Mammary epithelial cell (primary cell): ENCODE results near the gene WTIP.

Source experiments
- EZH2 ChIP-seq: IDR thresholded peaks from 2 replicates; pipeline ENCODE4 v1.6.1; 2012; ENCODE audit warnings: low read length, inconsistent platforms, borderline replicate concordance
- TF ChIP-seq, protein P1 (sequence below), 2 donors: IDR thresholded peaks in 1 of 2; conservative IDR thresholded peaks in 1 of 2; 2 replicates each; pipeline ENCODE4 v1.5.1; 2011 to 2012; ENCODE audit warnings: inconsistent platforms in 2 of 2, low read length in 2 of 2, mild to moderate bottlenecking in 2 of 2, control low read depth in 1 of 2, low read depth in 1 of 2; ENCODE audit not compliant: insufficient read depth in 1 of 2; ENCODE audit errors: extremely low read depth in 1 of 2

DNA sequence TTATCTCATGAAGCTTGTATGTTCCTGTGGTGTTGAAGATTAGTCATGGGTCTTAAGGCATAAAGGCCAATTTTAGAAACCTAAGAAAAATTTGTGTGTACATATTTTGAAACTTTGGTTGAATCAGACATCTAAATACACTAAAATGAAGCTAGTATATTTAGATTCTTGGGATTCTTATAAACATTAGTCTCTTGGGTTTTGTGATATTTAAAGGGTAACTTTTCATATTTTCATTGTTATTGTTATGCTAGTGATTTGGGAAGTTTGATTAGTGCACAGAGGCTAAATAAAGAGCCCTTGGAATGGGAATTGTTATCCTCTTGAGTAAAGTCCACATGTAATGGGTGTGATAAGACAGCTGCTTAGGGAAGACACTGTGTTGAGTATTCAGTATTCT lies 28.8 kb upstream of the WTIP start:
- TF ChIP-seq, protein P1, sequence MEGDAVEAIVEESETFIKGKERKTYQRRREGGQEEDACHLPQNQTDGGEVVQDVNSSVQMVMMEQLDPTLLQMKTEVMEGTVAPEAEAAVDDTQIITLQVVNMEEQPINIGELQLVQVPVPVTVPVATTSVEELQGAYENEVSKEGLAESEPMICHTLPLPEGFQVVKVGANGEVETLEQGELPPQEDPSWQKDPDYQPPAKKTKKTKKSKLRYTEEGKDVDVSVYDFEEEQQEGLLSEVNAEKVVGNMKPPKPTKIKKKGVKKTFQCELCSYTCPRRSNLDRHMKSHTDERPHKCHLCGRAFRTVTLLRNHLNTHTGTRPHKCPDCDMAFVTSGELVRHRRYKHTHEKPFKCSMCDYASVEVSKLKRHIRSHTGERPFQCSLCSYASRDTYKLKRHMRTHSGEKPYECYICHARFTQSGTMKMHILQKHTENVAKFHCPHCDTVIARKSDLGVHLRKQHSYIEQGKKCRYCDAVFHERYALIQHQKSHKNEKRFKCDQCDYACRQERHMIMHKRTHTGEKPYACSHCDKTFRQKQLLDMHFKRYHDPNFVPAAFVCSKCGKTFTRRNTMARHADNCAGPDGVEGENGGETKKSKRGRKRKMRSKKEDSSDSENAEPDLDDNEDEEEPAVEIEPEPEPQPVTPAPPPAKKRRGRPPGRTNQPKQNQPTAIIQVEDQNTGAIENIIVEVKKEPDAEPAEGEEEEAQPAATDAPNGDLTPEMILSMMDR (conservative IDR thresholded peaks at IDR 0.05 in 1 of 2, IDR thresholded peaks at IDR 0.05 in 1 of 2; ENCODE audit: extremely low read depth in 1 of 2, insufficient read depth in 1 of 2, low read depth in 1 of 2, low read length in 2 of 2): no peak
- no peak for TF ChIP-seq EZH2
